Measurements from ENCODE around the gene PDSS2. TPM values are rescaled to one million over a fixed set of nuclear protein-coding genes. Genes with fewer than 3 reads are reported as not detected.

Gene PDSS2
- total RNA-seq, 1 donor from 2014 or later, result 18.7 TPM

DNA sequence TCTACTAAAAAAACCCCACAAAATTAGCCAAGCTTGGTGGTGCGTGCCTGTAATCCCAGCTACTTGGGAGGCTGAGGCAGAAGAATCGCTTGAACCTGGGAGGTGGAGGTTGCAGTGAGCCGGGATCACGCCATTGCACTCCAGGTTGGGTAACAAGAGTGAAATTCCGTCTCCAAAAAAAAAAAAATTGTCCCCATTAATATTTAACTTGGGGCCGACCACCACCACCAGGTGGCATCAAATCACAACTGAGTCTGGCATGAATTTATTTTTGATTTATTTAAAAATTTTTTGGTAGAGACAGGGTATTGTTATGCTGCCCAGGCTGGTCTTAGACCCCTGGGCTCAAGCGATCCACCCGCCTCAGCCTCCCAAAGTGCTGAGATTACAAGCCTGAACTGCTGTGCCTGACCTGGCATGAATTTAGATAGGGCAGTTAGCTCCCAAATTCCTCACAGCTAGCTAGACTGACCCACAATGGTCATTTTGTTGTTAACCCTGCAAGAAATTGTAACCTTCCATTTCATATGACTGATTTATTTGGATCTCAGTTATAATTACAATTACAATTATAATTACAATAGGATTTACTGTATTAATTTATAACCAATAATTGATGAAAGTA lies 326.9 kb downstream of the PDSS2 start:
- H3K36me3 ChIP-seq, result no peaks in the 10 kb centered on the region
- no peaks in the 10 kb centered on the region for H3K27me3 ChIP-seq
- no peaks in the 10 kb centered on the region for H3K9me3 ChIP-seq
- no peak overlapping the region for H3K27ac ChIP-seq
- TF ChIP-seq CTCF (IDR thresholded peaks at IDR 0.05), result no peak
- TF ChIP-seq POLR2A (IDR thresholded peaks at IDR 0.05), result no peak
- TF ChIP-seq POLR2AphosphoS5 (IDR thresholded peaks at IDR 0.05; ENCODE audit: insufficient read depth in 1 of 2, low read depth in 1 of 2), result no peak
- no peak overlapping the region for H3K4me3 ChIP-seq
- intact Hi-C loops (cut with DNase I), result no loop called here
- DNase-seq (ENCODE audit: extremely low spot score in 2 of 2), result no peak
- H3K4me1 ChIP-seq, result no peaks in the 10 kb centered on the region

DNA sequence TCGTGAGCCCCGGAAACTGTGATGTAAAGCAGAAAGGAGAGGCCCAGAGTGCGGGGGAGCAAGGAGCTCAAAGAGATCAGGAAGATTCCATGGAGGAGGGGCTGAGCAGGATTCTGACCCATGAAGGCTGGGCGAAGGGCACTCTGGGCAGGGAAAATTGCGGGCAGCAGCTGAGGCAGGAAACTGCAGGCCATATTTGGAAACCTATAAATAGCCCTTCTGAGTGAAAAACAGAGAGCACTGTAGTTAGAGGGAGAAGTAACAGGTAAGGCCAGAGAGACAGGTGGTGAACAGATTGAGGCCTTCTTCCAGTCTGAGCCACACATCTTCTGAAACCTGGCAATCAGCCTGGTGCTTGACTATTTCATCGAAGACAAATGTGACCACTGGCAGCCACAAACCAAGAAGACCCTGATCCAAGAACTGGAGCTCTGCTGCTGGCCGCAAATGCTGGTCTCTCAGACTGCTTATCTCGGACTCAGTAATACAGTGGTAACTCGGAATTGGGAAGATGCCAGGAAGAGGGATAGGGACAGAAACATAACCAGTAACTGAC lies 329.9 kb downstream of the PDSS2 start:
- Histone ChIP-seq H3K4me3 (no peak overlapping the region), H3K36me3 (no peaks in the 10 kb centered on the region), H3K9me3 (no peaks in the 10 kb centered on the region), H3K27ac (no peak overlapping the region), H3K27me3 (no peaks in the 10 kb centered on the region), H3K4me1 (no peaks in the 10 kb centered on the region)
- no peak for TF ChIP-seq CTCF (IDR thresholded peaks at IDR 0.05)
- TF ChIP-seq POLR2AphosphoS5 (IDR thresholded peaks at IDR 0.05; ENCODE audit: insufficient read depth in 1 of 2, low read depth in 1 of 2), result no peak
- no peak for TF ChIP-seq POLR2A (IDR thresholded peaks at IDR 0.05)
- intact Hi-C loops (cut with DNase I), result no loop called here
- no peak for DNase-seq (ENCODE audit: extremely low spot score in 2 of 2)

GRCh38 chr6:107128577-107128976 lies 330.8 kb downstream of the PDSS2 start:
- TF ChIP-seq CTCF (IDR thresholded peaks at IDR 0.05), result no peak
- TF ChIP-seq POLR2AphosphoS5 (IDR thresholded peaks at IDR 0.05; ENCODE audit: insufficient read depth in 1 of 2, low read depth in 1 of 2), result no peak
- no peak for TF ChIP-seq POLR2A (IDR thresholded peaks at IDR 0.05)
- intact Hi-C loops (cut with DNase I), result no loop called here
- no peaks in the 10 kb centered on the region for H3K36me3 ChIP-seq
- H3K4me1 ChIP-seq, result no peaks in the 10 kb centered on the region
- H3K27ac ChIP-seq, result no peak overlapping the region
- DNase-seq (ENCODE audit: extremely low spot score in 2 of 2), result no peak
- no peak overlapping the region for H3K4me3 ChIP-seq
- H3K9me3 ChIP-seq, result no peaks in the 10 kb centered on the region
- H3K27me3 ChIP-seq, result no peaks in the 10 kb centered on the region

DNA sequence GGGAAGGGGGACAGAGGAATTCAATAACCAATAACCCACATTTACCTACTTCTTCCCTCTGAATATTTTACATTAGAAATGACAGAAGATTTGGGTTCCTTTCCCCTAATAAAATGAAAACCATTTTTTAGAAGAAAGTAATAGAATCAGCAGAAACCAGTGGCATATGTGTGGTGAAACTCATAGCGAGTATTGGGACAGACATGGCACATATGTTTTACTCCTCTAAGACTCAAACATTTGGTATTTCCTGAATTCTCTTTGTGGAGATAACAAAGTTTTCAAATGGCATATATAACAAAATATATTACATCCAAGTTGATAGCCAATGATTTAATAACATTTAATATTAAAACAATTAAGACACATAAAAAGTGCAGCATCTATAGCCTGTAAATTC lies 331.2 kb downstream of the PDSS2 start:
- intact Hi-C loops (cut with DNase I), result no loop called here
- H3K4me3 ChIP-seq, result no peak overlapping the region
- no peaks in the 10 kb centered on the region for H3K4me1 ChIP-seq
- no peaks in the 10 kb centered on the region for H3K36me3 ChIP-seq
- H3K27ac ChIP-seq, result no peak overlapping the region
- TF ChIP-seq CTCF (IDR thresholded peaks at IDR 0.05), result no peak
- TF ChIP-seq POLR2AphosphoS5 (IDR thresholded peaks at IDR 0.05; ENCODE audit: insufficient read depth in 1 of 2, low read depth in 1 of 2), result no peak
- TF ChIP-seq POLR2A (IDR thresholded peaks at IDR 0.05), result no peak
- no peaks in the 10 kb centered on the region for H3K27me3 ChIP-seq
- no peak for DNase-seq (ENCODE audit: extremely low spot score in 2 of 2)
- no peaks in the 10 kb centered on the region for H3K9me3 ChIP-seq

DNA sequence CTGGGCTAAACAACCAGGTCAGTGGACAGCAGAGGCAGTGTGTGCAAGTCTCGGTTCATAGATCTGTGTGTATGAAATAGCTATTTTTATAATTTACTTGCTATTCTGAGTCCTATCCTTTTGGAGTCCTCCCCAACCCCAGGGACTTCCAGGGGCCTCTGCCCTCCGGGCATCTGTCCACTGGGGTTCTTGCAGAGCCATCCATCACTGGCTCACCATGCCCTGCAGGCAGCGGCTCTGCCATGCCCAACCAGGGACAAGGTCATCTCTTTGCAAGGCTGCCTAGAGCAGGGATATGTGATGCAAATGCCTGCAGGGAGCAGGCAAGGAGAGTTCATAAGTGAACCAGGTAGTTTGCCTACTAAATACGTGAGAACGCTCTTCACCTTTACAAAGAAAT lies 333.6 kb downstream of the PDSS2 start:
- H3K36me3 ChIP-seq, result no peaks in the 10 kb centered on the region
- no peak overlapping the region for H3K27ac ChIP-seq
- H3K4me3 ChIP-seq, result no peak overlapping the region
- DNase-seq (ENCODE audit: extremely low spot score in 2 of 2), result no peak
- H3K4me1 ChIP-seq, result no peaks in the 10 kb centered on the region
- H3K27me3 ChIP-seq, result no peaks in the 10 kb centered on the region
- intact Hi-C loops (cut with DNase I), result no loop called here
- H3K9me3 ChIP-seq, result no peaks in the 10 kb centered on the region
- TF ChIP-seq POLR2A (IDR thresholded peaks at IDR 0.05) (no peak), POLR2AphosphoS5 (IDR thresholded peaks at IDR 0.05; ENCODE audit: insufficient read depth in 1 of 2, low read depth in 1 of 2) (no peak), CTCF (IDR thresholded peaks at IDR 0.05) (no peak)
